ENCODE results near the gene BRI3. TPM values are rescaled to one million over a fixed set of nuclear protein-coding genes. Genes with fewer than 3 reads are reported as not detected.

The BRI3 gene
- total RNA-seq, 2 experiments from 2014 or later = 68.0 to 76.5 TPM

DNA sequence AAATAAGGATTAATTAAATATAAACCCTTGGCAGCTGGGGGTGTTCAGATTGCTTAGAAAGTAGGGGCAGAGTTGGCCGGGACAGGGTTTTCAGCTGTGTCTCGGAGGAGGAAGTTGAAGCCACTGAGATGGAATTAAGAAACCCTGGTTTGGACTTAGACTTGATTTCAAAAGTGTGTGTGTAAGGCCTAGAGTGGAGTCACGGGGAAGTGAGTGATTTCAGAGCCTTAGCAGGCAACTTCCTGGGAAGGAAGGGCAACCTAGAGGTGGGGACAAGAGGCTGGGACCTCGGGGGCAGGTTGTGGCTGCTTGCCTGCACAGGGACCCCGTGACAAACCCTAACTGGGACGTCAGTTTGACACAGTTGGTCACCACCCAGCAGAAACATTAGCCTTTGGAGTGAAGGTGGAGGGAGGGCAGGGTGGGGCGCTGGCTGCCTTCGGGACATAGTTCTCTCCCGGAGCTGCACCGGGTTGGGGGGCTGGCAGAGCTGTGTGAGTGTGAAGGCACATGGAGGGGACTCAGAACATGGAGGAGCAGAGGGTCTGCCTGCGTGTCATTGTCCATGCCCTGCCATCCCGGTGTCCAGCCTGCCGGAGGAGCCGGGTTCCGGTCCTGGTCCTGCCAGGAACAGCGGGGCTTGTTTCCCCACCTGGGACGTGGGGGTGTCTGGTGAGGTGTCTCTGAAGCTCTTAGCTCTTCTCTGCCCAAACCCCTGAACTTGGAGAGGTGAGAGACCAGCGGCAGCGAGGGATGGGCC lies 1.8 kb downstream of the BRI3 start:
- ATAC-seq (ENCODE audit: poor library complexity) = no peak
- Histone ChIP-seq H3K4me1 (ENCODE audit: insufficient read depth, low read length) (peaks cover 66% of the 10 kb centered on the region), H3K4me3 (ENCODE audit: low read length) (peak overlapping the region; percentile 73), H3K9me3 (ENCODE audit: control insufficient read depth in 1 of 2, insufficient read depth in 1 of 2, low read length in 2 of 2) (no peaks in the 10 kb centered on the region), H3K27ac (ENCODE audit: low read depth in 1 of 2, low read length in 2 of 2) (no peak overlapping the region), H3K36me3 (ENCODE audit: insufficient read depth, low read length) (no peaks in the 10 kb centered on the region), H3K27me3 (ENCODE audit: control insufficient read depth in 1 of 2, insufficient read depth in 2 of 2, low read length in 2 of 2) (no peaks in the 10 kb centered on the region)
- TF ChIP-seq CTCF (IDR thresholded peaks at IDR 0.05) = no peak
- intact Hi-C loops (cut with DNase I, micrococcal nuclease) = loop anchor here in 1 of 2 experiments (2.0 to 10.0 kb wide), 7 partner anchors 71 to 1169 kb away; partner anchors contain the start of genes BAIAP2L1, BHLHA15, LMTK2 and SDHAF3
- no peaks in the 10 kb centered on the region for H3K27me3 Mint-ChIP-seq
- DNase-seq = peak in 3 of 14 experiments; percentile 17 to 71 (median 59)
- H3K9me3 Mint-ChIP-seq = no peaks in the 10 kb centered on the region
- H3K36me3 Mint-ChIP-seq (ENCODE audit: low read depth) = peaks cover 9% of the 10 kb centered on the region
- POLR2A ChIA-PET = interaction anchor here (5.1 kb wide), 1 partner anchor 32 kb away, joined by 65 read pairs; the partner anchor contains the start of gene TECPR1
- CTCF ChIA-PET = no interaction called here
- peak overlapping the region; percentile 88 for H3K4me3 Mint-ChIP-seq
- H3K4me1 Mint-ChIP-seq (ENCODE audit: low read depth) = peaks cover 43% of the 10 kb centered on the region
- H3K27ac Mint-ChIP-seq = peak overlapping the region; percentile 83

GRCh38 chr7:98283887-98284222 lies 2.4 kb downstream of the BRI3 start:
- no peak for ATAC-seq (ENCODE audit: poor library complexity)
- H3K27ac ChIP-seq (ENCODE audit: low read depth in 1 of 2, low read length in 2 of 2) = peak overlapping the region in 1 of 2 donors; percentile 31
- H3K4me1 ChIP-seq (ENCODE audit: insufficient read depth, low read length) = peaks cover 66% of the 10 kb centered on the region
- no peak for TF ChIP-seq CTCF (IDR thresholded peaks at IDR 0.05)
- H3K27me3 Mint-ChIP-seq = no peaks in the 10 kb centered on the region
- ChIA-PET POLR2A (no interaction called here), CTCF (no interaction called here)
- no peaks in the 10 kb centered on the region for H3K36me3 ChIP-seq (ENCODE audit: insufficient read depth, low read length)
- peaks cover 43% of the 10 kb centered on the region for H3K4me1 Mint-ChIP-seq (ENCODE audit: low read depth)
- peak overlapping the region; percentile 73 for H3K4me3 ChIP-seq (ENCODE audit: low read length)
- intact Hi-C loops (cut with DNase I, micrococcal nuclease) = loop anchor here in 1 of 2 experiments (2.0 to 10.0 kb wide), 7 partner anchors 72 to 1169 kb away; partner anchors contain the start of genes BAIAP2L1, BHLHA15, LMTK2 and SDHAF3
- no peaks in the 10 kb centered on the region for H3K27me3 ChIP-seq (ENCODE audit: control insufficient read depth in 1 of 2, insufficient read depth in 2 of 2, low read length in 2 of 2)
- DNase-seq = no peak
- H3K4me3 Mint-ChIP-seq = peak overlapping the region; percentile 88
- peaks cover 9% of the 10 kb centered on the region for H3K36me3 Mint-ChIP-seq (ENCODE audit: low read depth)
- no peaks in the 10 kb centered on the region for H3K9me3 Mint-ChIP-seq
- H3K27ac Mint-ChIP-seq = peak overlapping the region; percentile 83
- H3K9me3 ChIP-seq (ENCODE audit: control insufficient read depth in 1 of 2, insufficient read depth in 1 of 2, low read length in 2 of 2) = no peaks in the 10 kb centered on the region

DNA sequence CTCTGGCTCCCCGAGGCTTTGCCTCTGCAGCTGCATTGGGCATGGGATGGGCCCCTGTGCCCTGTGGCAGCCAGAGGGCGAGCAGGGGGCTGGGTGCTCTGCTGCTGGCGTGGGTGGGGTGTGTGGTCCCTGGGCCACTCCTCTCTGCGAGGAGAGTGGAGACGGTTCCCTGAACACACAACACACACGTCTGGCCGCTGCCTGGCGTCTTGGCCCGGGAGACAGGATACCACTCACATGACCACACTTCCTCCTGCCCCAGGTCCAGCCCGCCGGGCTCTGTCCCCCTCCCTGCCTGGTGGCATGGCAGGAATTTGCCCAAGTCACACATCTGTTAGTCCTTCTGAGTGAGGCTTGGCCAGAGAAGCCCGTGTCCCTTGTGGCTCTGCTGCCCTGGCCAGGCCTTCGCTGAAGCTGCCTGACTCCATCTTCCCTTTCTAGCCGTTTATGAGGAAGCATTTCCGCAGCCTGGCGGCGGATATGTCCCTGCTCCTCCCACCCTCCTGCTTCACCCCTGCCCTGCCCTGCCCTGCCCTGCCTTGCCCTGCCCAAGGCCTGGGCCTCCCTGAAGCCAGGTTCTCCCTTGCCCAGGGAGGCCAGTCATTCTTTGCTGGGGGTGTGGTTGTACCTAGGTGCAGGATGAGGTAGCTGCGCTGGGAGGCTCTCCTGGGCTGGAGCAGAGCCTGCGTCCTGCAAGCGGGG lies 3.0 kb downstream of the BRI3 start:
- H3K27me3 ChIP-seq (ENCODE audit: control insufficient read depth in 1 of 2, insufficient read depth in 2 of 2, low read length in 2 of 2) = no peaks in the 10 kb centered on the region
- Mint-ChIP-seq H3K36me3 (ENCODE audit: low read depth) (peaks cover 9% of the 10 kb centered on the region), H3K27me3 (no peaks in the 10 kb centered on the region), H3K27ac (peak overlapping the region; percentile 68), H3K4me3 (peak overlapping the region; percentile 88), H3K9me3 (no peaks in the 10 kb centered on the region), H3K4me1 (ENCODE audit: low read depth) (peaks cover 43% of the 10 kb centered on the region)
- H3K4me1 ChIP-seq (ENCODE audit: insufficient read depth, low read length) = peaks cover 66% of the 10 kb centered on the region
- H3K36me3 ChIP-seq (ENCODE audit: insufficient read depth, low read length) = no peaks in the 10 kb centered on the region
- peak overlapping the region; percentile 73 for H3K4me3 ChIP-seq (ENCODE audit: low read length)
- DNase-seq = peak in 2 of 14 experiments; percentile 50 to 60
- POLR2A ChIA-PET = no interaction called here
- CTCF ChIA-PET = no interaction called here
- intact Hi-C loops (cut with DNase I, micrococcal nuclease) = loop anchor here in 1 of 2 experiments (5.0 to 10.0 kb wide), 6 partner anchors 72 to 1170 kb away; partner anchors contain the start of genes BAIAP2L1, BHLHA15, SDHAF3 and SMURF1
- ATAC-seq (ENCODE audit: poor library complexity) = no peak
- H3K27ac ChIP-seq (ENCODE audit: low read depth in 1 of 2, low read length in 2 of 2) = peak overlapping the region in 1 of 2 donors; percentile 31
- no peaks in the 10 kb centered on the region for H3K9me3 ChIP-seq (ENCODE audit: control insufficient read depth in 1 of 2, insufficient read depth in 1 of 2, low read length in 2 of 2)
- TF ChIP-seq CTCF (IDR thresholded peaks at IDR 0.05) = no peak
